Fibroblast of pulmonary artery (primary cell): ENCODE results near the gene MAL.

ENCODE experiments used
- DNase-seq: peaks from one replicate; pipeline ENCODE4 v3.0.0-alpha.2; 2010; ENCODE audit warnings: low read depth
- H3K4me3 ChIP-seq: replicated peaks from 2 replicates; pipeline ENCODE4 v1.5.1; 2011; ENCODE audit warnings: low read depth, mild to moderate bottlenecking, control low read depth, low read length, moderate library complexity
- CTCF ChIP-seq: IDR thresholded peaks from 2 replicates; pipeline ENCODE4 v1.5.1; 2011; ENCODE audit warnings: mild to moderate bottlenecking, control low read depth, low read length, inconsistent platforms; ENCODE audit errors: missing control alignments

Gene MAL

GRCh38 chr2:95008996-95009395, 16.5 kb upstream of the MAL start:
- TF ChIP-seq CTCF: no peak
- DNase-seq: no peak
- no peak overlapping the region for H3K4me3 ChIP-seq

DNA sequence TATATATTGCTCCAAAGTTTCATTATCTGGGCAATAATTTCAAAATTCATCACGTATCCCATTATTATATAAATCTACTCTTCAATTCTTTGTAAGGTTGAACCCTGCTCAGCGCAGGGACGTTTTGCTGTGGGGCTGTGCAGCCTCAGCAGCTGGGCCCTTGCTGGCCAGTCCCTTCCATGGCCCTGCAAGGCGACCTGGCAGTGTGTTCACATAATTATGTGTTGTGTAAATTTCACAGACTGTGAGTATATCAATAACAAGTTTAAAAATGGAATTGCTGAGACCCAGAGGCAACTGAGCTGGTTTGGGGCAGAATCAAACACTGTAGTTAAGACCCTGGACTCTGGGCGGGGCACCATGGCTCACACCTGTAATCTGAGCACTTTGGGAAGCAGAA, 16.1 kb upstream of the MAL start:
- TF ChIP-seq CTCF: no peak
- no peak for DNase-seq
- H3K4me3 ChIP-seq: no peak overlapping the region

DNA sequence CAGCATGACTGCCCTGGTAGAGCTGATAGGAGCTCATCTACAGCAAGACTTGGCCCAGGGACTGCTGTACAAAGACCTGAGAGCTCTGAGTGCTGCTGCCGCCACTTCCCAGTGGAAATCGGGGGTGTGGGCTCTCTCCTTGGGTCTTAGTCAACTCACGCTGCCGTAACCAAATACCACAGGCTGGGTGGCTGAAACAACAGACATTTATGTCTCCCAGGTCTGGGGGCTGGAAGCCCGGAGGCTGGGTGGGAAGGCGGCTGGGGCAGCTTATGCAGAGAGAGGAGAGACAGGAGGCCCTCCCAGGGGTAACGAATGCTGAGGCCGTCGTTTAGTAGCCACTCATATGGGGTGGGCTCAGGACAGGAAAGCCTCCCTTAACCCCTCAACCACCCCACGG, 15.4 kb upstream of the MAL start:
- H3K4me3 ChIP-seq: no peak overlapping the region
- DNase-seq: no peak
- TF ChIP-seq CTCF: no peak

GRCh38 chr2:95010718-95011117, 14.8 kb upstream of the MAL start:
- TF ChIP-seq CTCF: no peak
- no peak for DNase-seq
- no peak overlapping the region for H3K4me3 ChIP-seq

DNA sequence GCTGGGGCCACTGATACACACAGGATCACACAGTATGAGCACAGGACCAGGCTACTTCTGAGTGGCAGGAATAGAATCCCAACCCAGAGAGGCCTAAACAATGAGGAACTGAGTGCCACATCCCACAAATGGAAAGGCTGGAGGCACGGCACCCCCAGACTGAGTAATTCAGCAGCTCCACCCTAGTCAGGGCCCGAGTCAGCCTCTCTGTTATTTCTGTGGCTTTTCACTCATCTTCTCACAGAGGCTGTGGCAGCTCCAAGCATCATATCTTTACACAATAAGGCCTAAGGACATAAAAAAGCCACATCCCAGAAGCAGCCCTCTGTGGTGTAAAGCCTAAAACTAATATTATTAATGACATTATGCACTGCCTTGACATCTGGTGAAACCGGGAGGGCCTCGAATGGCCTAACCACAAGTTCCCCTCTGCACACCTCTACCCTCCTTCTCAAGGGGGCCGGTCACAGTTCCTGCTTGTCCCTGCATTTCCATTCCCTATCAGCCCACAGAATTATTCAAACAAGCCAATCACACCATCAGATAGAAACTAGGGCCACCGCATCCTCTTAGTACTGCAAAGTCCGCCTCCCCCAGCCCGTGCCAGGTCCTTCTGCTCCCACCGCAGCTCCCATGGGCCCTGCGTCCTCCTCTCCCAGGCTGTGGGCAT, 12.5 kb upstream of the MAL start:
- no peak overlapping the region for H3K4me3 ChIP-seq
- no peak for DNase-seq
- no peak for TF ChIP-seq CTCF

DNA sequence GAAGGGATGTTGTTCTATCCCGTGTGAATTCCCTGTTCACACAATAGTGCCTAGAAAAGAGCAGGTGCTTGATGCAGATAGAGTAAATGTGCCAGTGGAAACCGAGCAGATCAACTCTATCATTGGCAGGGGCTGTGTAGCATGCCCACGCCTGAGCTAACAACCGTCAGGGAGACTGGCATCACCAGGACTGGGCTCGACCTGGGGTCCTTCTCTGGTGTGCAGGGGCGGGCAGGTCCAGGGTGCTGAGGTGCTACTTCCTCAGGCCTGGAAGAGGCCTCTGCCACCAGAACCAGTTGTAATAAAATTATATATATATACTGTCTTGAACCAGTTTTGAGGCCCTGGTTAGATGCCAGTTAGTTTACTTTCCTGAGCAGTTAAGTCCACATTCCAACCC, 11.8 kb upstream of the MAL start:
- H3K4me3 ChIP-seq: no peak overlapping the region
- TF ChIP-seq CTCF: no peak
- no peak for DNase-seq

GRCh38 chr2:95014126-95014708, 11.3 kb upstream of the MAL start:
- no peak for DNase-seq
- no peak overlapping the region for H3K4me3 ChIP-seq
- no peak for TF ChIP-seq CTCF
